Gastrocnemius medialis (tissue), 4 donors: Measurements from ENCODE around the gene GAB2. TPM values are rescaled to one million over a fixed set of nuclear protein-coding genes. Genes with fewer than 3 reads are reported as not detected.
"Not testable (repeated sequence)": the region's sequence is repeated elsewhere in the genome, so short reads cannot be mapped to it uniquely, and the experiment has no call there.

Source experiments
- ATAC-seq, 2 donors: fragments of 150-250 bp; one replicate each; pipeline ENCODE4 v1.9.1; 2016
- DNase-seq, 2 donors: peaks; one replicate each; pipeline ENCODE4 v3.0.0-alpha.2; 2019
- H3K27ac ChIP-seq, 4 donors: fragments of 200-600 bp; sonication (generic); 1 replicate in 1 of 4; 2 replicates in 3 of 4; pipeline ENCODE4 v1.5.1; 2016 to 2018; ENCODE audit warnings: mild to moderate bottlenecking in 2 of 4, moderate library complexity in 1 of 4
- H3K27me3 ChIP-seq, 3 donors: fragments of 200-600 bp; sonication (generic) in 2 of 3; 1 replicate in 1 of 3; 2 replicates in 2 of 3; pipeline versions ENCODE4 v1.5.1 to v1.6.0; 2016 to 2019; ENCODE audit warnings: mild to moderate bottlenecking in 1 of 3, moderate library complexity in 1 of 3
- H3K36me3 ChIP-seq, 2 donors: fragments of 200-600 bp; sonication (generic) in 1 of 2; one replicate each; pipeline ENCODE4 v1.5.1; 2017 to 2018
- H3K4me1 ChIP-seq, 2 donors: fragments of 200-600 bp; sonication (generic) in 1 of 2; one replicate each; pipeline ENCODE4 v1.5.1; 2016 to 2017; ENCODE audit warnings: mild to moderate bottlenecking in 2 of 2
- H3K4me3 ChIP-seq, 4 donors: fragments of 200-600 bp; sonication (generic) in 3 of 4; 1 replicate in 1 of 4; 2 replicates in 3 of 4; pipeline ENCODE4 v1.5.1; 2016 to 2019; ENCODE audit warnings: mild to moderate bottlenecking in 2 of 4
- H3K9me3 ChIP-seq, 3 donors: fragments of 200-600 bp; sonication (generic) in 2 of 3; 1 replicate in 1 of 3; 2 replicates in 2 of 3; pipeline ENCODE4 v1.5.1; 2016 to 2019
- CTCF ChIP-seq, 5 experiments: fragments of 450-650 bp in 3 of 5; fragments of 200-600 bp in 2 of 5; sonication (generic) in 2 of 5; IDR thresholded peaks in 4 of 5; conservative IDR thresholded peaks in 1 of 5; 1 replicate in 4 of 5; 2 replicates in 1 of 5; pipeline ENCODE4 v1.5.1; 2016 to 2019; ENCODE audit warnings: antibody characterized with exemption in 5 of 5, mild to moderate bottlenecking in 3 of 5, moderate library complexity in 3 of 5
- POLR2A ChIP-seq, 2 donors: fragments of 450-650 bp; IDR thresholded peaks; one replicate each; pipeline ENCODE4 v1.6.1; 2017; ENCODE audit warnings: antibody characterized with exemption in 2 of 2, mild to moderate bottlenecking in 2 of 2, moderate library complexity in 2 of 2
- in situ Hi-C, 4 donors: fragments of 200-750 bp; cut with MboI; loops; one replicate each; pipeline versions ENCODE4 v1.15.0 to v1.8.0; 2017; ENCODE audit warnings: low sequenced_read_pairs in 4 of 4
- intact Hi-C: fragments of 100-400 bp; cut with DNase I; formaldehyde crosslinking; loops from one replicate; pipeline ENCODE4 v1.15.1; 2023; ENCODE audit warnings: low total_unique reads
- total RNA-seq, 4 donors: library from RNA; depleted of rRNA; stranded (reverse); fragments of >200 nt; gene quantifications; one replicate each; pipeline versions ENCODE4 v1.1.0 to v1.2.3, GENCODE V29; 2016

GAB2 gene
- total RNA-seq, 4 donors from 2014 or later, result 4.9 to 68.0 (median 25.8) TPM

DNA sequence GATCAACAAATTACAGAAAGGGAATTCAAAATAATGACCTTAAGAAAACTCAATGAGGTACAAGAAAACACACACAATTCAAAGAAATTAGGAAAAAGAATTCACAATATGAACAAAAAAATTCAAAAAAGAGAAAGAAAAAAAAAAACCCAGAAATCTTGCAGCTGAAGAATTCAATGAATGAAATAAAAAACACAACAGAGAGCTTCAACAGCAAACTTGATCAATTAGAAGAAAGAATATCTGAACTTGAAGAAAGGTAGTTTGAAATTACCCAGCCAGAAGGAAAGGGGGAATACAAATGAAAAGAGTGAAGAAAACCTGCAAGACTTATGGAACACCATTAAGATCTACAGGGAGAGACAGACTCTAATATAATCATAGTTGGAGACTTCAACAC lies 176.1 kb downstream of the GAB2 start:
- no peaks in the 10 kb centered on the region for H3K27me3 ChIP-seq
- ATAC-seq (no peak), DNase-seq (no peak)
- no peak overlapping the region for H3K27ac ChIP-seq
- peaks cover 7 to 11% of the 10 kb centered on the region in 2 donors for H3K4me1 ChIP-seq
- no peak for TF ChIP-seq POLR2A (IDR thresholded peaks at IDR 0.05)
- no peak for TF ChIP-seq CTCF (IDR thresholded peaks at IDR 0.05 in 4 of 5, conservative IDR thresholded peaks at IDR 0.05 in 1 of 5)
- H3K4me3 ChIP-seq, result no peak overlapping the region
- intact Hi-C loops, result no loop called here
- no peaks in the 10 kb centered on the region for H3K9me3 ChIP-seq
- in situ Hi-C loops, result loop anchor here in 2 of 4 donors (25.0 kb wide), 1 partner anchor 171 kb away; the partner anchor contains the start of gene GAB2 (in 2 of the 2)
- H3K36me3 ChIP-seq, result no peaks in the 10 kb centered on the region

GRCh38 chr11:78239781-78240180 lies 177.8 kb downstream of the GAB2 start:
- no peaks in the 10 kb centered on the region for H3K27me3 ChIP-seq
- intact Hi-C loops (no loop called here), in situ Hi-C loops (loop anchor here in 2 of 4 donors (25.0 kb wide), 1 partner anchor 173 kb away; the partner anchor contains the start of gene GAB2 (in 2 of the 2))
- H3K27ac ChIP-seq, result no peak overlapping the region
- H3K36me3 ChIP-seq, result no peaks in the 10 kb centered on the region
- TF ChIP-seq POLR2A (IDR thresholded peaks at IDR 0.05) (no peak), CTCF (IDR thresholded peaks at IDR 0.05 in 4 of 5, conservative IDR thresholded peaks at IDR 0.05 in 1 of 5) (no peak)
- DNase-seq (no peak), ATAC-seq (no peak)
- H3K9me3 ChIP-seq, result no peaks in the 10 kb centered on the region
- H3K4me1 ChIP-seq, result peaks cover 7 to 9% of the 10 kb centered on the region in 2 donors
- no peak overlapping the region for H3K4me3 ChIP-seq

GRCh38 chr11:78237293-78238046 lies 180.2 kb downstream of the GAB2 start:
- intact Hi-C loops, result no loop called here
- in situ Hi-C loops, result loop anchor here in 2 of 4 donors (25.0 kb wide), 1 partner anchor 175 kb away; the partner anchor contains the start of gene GAB2 (in 2 of the 2)
- Histone ChIP-seq H3K36me3 (no peaks in the 10 kb centered on the region), H3K4me1 (peaks cover 1 to 2% of the 10 kb centered on the region in 2 donors), H3K4me3 (no peak overlapping the region), H3K27me3 (no peaks in the 10 kb centered on the region), H3K27ac (no peak overlapping the region), H3K9me3 (no peaks in the 10 kb centered on the region)
- DNase-seq (no peak), ATAC-seq (no peak)
- no peak for TF ChIP-seq POLR2A (IDR thresholded peaks at IDR 0.05)
- TF ChIP-seq CTCF (IDR thresholded peaks at IDR 0.05 in 4 of 5, conservative IDR thresholded peaks at IDR 0.05 in 1 of 5), result no peak

DNA sequence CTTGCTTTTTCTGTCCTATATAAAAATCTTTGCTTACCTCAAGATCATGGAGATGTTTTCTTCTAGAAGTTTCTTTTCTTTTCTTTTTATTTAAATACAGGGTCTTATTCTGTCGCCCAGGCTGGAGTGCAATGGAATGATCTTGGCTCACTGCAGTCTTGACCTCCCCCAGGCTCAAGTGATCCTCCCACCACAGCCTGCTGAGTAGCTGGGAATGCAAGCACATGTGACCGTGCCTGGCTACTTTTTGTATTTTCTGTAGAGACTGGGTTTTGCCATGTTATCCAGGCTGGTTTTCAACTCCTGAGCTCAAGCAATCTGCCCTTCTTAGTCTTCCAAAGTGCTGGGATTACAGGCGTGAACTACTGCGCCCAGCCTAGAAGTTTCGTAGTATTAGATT lies 183.6 kb downstream of the GAB2 start:
- no peaks in the 10 kb centered on the region for H3K9me3 ChIP-seq
- H3K27me3 ChIP-seq, result no peaks in the 10 kb centered on the region
- no peak overlapping the region for H3K27ac ChIP-seq
- intact Hi-C loops (loop anchor here (5.0 kb wide), 1 partner anchor 78 kb away; no protein-coding TSS in a partner anchor), in situ Hi-C loops (loop anchor here in 2 of 4 donors (25.0 kb wide), 1 partner anchor 178 kb away; the partner anchor contains the start of gene GAB2 (in 2 of the 2))
- no peak overlapping the region for H3K4me3 ChIP-seq
- H3K4me1 ChIP-seq, result peaks cover 21% of the 10 kb centered on the region in 2 donors
- no peaks in the 10 kb centered on the region for H3K36me3 ChIP-seq
- ATAC-seq, result no peak
- DNase-seq, result no peak
- TF ChIP-seq POLR2A (IDR thresholded peaks at IDR 0.05) (no peak), CTCF (IDR thresholded peaks at IDR 0.05 in 4 of 5, conservative IDR thresholded peaks at IDR 0.05 in 1 of 5) (no peak)

GRCh38 chr11:78233046-78233445 lies 184.6 kb downstream of the GAB2 start:
- not testable (repeated sequence) for H3K27ac ChIP-seq, H3K27me3 ChIP-seq, H3K4me3 ChIP-seq, H3K9me3 ChIP-seq, DNase-seq, ATAC-seq, H3K36me3 ChIP-seq
- in situ Hi-C loops, result loop anchor here in 2 of 4 donors (25.0 kb wide), 1 partner anchor 179 kb away; the partner anchor contains the start of gene GAB2 (in 2 of the 2)
- intact Hi-C loops, result loop anchor here (5.0 kb wide), 1 partner anchor 79 kb away; no protein-coding TSS in a partner anchor
- peaks cover 21% of the 10 kb centered on the region in 2 donors for H3K4me1 ChIP-seq
